Stimulated activated CD4-positive, alpha-beta T cell treated with anti-CD3 and anti-CD28 coated beads, Interleukin-1b, Interleukin-23, amount 100 ng/mL, for 4 hours (primary cell): ENCODE results near the gene EPB41L4B.

ENCODE experiments used
- DNase-seq, 2 donors: peaks; one replicate each; pipeline ENCODE4 v3.0.0-alpha.2; 2020; ENCODE audit warnings: low read depth in 2 of 2

EPB41L4B gene

DNA sequence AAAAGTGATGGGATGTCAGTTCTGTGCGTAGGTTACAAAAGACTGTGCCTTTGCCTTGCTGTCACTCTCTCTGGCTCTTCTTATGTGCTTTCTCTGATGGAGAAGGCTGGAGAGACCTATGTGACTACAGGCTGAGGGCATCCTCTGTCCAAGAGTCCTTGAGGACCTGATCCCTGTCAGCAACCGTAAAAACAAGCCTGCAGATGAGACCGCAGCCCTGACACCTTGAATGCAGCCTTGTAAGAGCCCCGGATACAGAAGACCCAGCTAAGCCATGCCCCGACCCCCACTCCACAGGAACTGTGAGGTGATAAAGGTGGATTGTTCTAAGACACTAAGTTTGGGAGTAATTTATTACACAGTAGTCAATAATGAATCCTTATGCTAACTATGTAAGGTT, 121.2 kb downstream of the EPB41L4B start:
- no peak for DNase-seq

DNA sequence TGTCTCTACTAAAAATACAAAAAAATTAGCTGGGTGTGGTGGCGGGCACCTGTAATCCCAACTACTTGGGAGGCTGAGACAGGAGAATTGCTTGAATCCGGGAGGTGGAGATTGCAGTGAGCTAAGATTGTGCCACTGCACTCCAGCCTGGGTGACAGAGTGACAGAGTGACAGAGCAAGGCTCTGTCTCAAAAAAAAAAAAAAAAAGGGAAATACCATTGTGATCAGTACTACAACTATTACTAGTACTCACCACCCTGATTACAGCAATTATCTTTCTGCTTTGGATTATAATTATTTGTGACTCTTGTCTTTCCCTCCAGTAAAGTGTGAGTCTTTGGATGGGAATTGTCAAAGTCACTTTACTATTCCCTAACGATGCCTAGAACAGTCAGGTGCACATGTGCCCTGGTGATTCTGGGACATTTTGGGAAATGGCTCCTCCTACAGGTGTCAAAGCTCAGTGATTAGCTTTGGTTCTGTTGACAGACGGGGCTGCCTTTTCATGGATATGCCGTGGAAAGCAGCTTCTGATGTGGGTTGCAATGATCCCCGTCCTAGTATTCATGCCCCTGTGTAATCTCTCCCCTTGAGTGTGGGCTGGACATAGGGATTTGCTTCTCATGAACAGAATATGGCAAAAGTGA, 122.0 kb downstream of the EPB41L4B start:
- DNase-seq, result no peak

DNA sequence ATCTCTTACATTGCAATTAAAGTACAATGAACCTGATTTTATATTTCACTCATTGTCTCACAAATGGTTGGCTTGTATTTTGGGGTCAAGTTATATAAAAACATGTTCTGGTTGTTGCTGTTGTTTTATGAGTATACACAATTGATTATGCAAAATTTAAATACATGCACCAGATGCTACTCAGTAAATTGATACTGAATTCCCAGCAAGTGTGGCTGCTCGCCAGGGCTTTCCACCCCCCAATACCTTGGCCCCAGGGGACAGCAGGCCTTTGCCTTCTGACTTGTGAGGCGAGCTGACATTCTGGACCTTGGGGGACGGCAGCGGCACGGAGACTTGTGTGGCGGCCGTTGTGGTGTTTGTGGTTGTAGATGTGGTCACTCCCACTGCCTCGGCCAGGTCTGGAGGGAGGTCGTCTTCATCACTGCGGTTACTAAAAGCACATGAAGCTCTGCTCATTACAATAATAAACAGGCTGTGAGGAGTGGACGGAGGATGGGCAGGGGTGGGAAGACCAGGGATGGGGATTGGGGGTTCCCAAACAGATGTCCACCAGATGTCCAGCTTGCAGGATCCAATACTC, 126.8 kb downstream of the EPB41L4B start:
- no peak for DNase-seq

DNA sequence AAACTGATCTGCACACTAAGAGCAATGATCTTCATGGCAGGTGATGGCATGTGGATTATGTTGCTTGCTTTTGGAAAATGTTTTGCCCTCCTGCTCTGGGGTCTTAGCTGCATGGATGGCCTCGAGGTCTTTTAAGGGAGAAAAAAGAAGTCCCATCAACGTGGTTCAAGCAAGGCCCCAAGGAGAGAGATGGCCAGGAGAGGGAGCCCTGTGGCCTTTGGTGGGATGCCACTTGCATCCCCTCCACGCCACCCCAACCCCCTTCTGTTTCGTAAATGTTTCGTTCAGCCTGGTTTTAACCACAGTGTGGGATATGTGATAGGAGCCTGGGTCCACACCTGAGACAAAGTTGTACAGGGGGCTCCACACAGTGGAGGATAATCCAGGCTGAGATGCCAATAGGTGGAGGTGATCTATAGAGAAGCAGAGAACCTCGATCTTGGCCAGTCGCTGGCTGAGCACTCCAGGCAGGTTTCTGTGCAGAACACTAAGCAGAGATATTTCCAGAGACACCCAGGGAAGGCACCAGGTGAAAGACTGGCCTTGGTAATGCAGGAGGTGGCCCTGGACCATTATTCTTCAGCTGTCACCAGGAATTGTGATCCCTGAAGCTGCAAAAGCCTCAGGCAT, 128.0 kb downstream of the EPB41L4B start:
- no peak for DNase-seq

DNA sequence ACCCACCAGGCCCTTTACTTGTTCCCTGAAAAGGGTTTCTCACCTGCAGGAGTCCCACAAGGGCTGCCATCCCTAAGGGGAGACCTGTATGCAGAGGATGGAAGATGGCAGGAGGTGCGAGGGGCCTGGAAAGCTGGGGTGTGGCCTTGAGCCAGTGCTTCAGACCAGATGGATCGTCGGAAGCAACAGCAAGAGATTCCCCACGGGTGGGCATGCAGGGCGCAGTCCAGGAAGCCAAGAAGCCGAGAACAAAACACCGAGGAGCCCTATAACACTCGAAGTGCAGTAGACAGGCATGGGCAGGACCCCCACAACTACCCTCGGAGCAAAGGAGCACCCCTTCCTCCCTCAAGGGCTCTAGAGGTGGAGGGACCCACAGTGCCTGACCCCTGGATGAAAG, 129.1 kb downstream of the EPB41L4B start:
- no peak for DNase-seq

DNA sequence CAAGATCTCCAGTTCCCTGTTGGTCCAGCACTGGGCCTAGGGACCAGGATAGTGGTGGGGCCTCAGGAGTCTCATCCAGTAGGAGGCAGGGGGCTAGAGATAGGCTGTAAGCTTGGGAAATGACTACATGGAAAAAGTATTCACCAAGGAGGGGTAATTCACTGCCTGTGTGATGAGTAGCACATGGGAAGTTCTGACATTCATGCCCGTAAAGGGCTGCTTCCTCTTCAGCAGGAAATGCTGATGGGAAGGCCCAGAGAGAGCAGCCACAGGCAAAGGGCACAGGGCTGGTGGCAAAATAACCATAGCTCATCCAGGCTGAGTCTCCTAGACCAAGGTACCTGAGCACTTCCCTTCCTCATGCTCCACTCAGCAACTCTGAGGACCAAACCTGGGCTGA, 130.7 kb downstream of the EPB41L4B start:
- no peak for DNase-seq

DNA sequence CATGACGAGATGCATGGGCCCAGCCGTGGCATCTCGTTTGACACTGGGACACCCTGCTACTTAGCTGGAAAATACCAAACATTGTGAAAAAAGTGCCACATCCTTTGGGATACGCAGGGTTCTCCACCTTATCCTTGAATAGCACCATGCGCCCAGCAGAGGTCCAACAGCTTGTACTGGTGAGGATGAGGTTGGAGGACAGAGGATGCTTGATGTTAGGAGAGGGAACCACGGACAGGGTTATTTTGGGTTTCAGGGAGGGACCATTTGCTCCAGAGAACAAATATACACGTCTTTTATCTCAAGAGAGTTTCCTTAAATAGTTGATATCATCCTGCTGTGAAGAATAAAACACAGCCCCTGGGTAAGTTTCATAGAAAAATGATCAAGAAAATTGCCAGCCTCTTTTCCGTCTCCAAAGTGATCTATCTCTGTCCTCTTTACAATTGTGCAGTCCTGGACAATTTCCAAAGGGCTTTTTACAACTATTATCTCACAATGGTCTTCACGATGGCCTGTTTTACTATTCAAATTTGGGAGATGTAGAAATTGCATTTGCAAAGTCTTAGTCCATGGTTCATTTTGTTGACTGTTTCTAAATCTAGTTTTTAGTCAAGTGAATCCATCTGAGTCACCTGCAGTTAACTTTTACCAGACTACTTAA, 133.9 kb downstream of the EPB41L4B start:
- no peak for DNase-seq

DNA sequence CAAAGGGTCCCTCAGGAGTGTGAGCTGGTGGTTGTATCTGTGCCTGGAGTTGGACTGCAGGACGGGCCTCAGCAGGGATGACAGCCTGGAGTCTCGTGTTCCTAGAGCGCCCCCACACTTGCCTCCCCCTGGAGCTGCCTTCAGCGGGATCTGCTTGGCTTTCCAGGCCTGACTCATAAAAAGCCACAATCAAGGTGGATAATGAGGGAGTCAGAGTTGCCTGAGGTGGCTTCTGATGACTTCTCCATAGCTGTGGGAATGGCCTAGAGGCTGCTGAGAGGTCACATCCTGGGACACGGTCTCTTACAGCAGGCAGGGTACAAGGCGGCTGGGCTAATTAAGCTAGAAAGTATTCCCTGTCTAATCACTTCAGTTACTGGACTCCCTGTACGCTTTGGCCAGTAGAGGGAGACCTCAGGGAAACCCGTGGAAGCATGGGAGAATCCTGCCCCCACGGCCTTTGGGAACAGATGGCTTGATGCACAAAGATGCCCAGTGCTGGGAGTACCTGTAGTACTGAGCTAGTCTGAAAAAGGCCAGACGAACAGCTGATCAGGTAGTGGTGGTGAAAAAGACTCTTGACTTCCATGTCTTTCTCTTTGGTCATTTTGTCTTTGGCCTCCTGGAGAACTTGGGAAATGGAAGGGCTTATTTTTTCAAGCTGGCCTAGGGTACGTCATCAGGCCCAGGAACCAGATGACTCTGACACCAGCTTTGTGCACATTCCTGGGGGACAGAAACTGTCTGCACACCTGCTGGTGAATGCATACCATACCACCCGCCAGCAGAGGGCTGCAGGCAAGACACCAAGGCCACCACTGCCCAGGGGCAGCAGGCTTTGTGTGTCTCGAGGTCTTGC, 137.7 kb downstream of the EPB41L4B start:
- DNase-seq, result no peak

DNA sequence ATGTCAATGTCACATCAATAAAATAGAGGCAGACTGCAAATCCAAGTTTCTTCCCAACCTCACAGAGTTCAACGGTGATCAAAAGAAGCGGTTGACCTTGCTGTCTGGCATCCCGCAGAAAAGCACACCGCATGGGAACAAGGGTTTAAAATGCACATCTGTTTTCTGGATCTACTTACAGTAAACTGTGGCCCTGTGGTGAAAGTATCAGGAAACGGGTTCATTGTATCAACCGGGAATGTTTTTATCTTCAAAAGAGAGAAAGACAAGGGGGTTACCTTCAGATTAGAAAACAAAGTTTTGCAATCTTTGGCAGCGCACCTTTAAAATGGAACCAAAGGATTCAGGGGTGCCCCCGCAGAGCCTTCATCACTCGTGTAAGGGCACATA, 138.3 kb downstream of the EPB41L4B start:
- DNase-seq, result no peak

DNA sequence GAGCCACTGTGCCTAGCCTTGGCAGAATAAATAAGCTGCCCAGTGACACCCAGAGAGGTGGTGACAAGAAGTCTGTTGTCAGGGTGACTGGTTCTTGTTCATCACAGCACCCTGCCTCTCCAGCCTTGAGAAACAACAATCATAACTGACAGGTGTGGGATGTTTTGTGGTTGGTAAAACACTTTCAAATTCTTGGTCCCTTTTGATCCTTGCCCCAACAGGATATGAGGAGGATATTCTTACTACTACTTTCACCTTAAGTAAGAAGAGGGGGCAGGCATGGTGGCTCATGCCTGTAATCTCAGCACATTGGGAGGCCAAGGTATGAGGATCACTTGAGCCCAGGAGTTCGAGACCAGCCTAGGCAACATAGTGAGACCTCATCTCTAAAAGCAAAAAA, 139.6 kb downstream of the EPB41L4B start:
- DNase-seq, result no peak

DNA sequence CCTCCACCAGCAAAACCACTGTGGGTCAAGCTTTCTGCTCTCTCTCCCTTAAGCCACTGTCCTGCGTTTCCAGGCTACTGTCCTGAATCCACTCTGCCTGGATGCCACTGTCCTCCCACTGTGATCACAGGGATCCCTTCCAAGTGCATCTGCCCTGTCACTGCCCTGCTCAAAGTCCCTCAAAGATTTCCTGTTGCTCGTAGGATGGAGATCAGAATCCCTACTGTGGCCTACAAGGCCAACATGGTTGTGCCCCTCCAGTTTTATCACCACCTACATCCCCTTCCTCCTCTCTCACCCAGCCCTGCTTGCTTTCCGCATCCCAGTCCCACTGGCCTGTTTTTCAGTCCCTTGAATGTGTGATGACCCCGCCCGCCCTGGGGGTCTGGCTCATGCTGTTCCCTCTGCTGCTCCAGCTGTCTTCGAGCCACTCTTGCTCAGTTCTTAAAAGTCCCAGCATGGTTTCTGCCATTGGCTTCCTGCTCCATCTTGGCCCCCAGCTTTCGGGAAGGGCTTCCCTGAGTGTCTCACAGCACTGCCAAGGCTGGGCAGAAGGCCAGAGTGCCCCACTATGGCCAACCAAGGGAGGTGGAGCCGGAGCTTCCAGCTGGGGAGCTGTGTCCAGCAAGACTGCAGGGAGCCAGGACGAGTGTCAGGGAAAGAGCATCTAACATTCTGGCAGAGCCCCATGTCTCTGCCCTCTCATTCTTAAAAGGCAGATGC, 140.9 kb downstream of the EPB41L4B start:
- no peak for DNase-seq

DNA sequence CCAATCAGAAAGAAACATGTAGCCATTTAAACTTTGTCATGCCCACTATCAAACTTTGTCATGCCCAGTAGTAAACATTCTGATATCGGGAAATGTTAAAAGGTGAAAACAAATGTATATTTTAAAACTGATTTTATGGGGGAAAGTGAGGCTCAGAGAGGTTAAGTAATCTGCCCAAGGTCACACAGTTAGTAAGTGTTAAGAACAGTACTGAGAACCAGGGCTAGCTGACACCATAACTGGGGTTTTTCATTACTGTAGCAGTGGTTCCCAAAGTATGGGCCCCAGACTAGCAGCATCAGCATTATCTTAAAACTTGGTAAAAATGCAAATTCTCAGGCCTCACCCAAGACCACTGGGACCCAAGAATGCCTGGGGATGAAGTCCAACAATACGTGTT, 143.9 kb downstream of the EPB41L4B start:
- DNase-seq, result no peak

DNA sequence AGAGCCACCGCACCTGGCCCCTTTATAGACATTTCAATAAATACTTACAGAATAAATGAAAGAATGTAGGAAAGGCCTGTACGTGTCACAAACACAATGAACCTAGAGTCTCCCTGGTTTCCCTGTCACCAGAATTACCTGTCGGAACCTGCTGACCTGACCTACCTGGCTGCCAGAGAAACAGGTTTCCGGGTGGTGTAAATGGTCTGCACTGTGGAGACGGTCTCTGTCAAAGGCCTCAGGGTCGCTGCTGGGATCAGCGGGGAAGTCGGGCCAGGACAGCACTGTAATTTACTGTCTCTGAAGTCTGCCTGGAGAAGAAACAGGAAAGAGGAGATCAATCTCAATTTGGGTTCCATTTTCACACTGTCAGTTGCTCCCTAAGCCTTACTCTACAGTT, 144.5 kb downstream of the EPB41L4B start:
- no peak for DNase-seq

DNA sequence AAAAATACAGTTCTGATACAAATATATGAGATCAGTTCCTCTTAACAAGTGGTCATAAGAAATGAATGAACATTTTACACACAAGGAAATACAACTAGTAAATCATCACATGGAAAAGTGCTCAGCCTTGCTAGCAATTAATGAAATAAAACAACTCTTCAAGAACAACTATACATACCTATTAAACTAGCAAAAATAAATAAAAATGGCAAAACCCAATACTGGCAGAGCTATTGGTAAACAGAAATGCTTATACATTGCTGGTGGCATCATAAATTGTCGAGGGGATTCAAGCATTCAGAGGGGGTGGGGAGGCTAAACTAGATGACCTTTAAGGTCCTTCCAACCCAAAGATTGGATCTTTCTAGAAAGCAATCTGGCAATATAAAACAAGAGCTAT, 147.9 kb downstream of the EPB41L4B start:
- DNase-seq, result no peak

DNA sequence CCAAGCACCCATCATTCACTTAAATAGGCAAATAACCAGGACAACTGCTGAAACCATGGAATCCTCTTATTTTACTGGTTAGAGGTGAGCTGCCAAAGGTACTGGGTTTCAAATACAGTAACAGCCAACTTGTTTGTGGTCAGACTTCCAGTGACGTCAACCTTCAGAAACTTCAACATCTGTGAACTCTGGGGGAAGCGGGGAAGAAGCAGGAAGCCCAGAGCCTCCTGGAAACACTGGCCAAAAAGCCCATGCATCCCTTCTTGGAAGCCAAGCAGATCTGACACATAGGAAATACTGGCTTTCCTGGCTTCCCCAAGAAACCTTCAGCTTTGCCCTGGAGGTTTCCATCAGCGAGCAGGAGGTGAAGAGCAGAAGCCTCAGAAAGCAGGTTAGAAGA, 148.9 kb downstream of the EPB41L4B start:
- no peak for DNase-seq

DNA sequence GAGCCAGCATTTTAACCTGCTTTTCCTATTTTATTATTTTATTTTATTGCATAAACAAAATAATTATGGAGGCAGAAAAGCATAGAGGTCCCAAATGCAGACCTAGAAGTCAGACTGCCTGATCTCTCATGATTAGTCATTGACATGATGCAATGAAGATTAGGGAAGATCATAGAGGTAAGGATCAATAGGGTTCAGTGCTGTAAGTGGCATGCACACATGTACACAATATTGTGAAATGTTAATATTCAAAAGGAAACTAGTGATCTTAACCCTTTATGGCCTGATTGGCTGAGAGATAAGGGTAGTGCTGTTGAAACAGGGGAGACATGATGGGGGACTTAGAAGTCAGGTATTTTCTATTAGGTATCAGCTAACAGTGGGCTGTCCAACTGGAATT, 152.7 kb downstream of the EPB41L4B start:
- DNase-seq, result no peak

DNA sequence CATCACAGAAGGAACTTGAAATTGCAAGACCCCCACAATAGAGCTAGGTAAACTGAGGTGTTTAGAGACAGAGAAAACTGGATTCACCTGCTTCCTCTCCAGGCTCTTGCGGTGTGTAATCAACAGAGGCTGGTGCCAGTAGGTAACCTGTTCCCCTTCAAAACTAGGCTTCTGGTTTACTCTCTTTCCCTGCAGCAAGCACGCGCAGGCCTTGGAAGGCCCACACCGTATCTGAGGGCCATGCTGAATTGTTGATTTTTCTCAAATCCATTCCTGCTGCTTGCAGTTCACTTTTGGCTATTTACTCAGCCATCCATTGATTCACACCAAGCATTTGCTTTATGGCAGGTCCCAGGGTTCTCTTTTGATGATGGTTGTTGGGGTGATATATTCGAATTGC, 153.1 kb downstream of the EPB41L4B start:
- no peak for DNase-seq

DNA sequence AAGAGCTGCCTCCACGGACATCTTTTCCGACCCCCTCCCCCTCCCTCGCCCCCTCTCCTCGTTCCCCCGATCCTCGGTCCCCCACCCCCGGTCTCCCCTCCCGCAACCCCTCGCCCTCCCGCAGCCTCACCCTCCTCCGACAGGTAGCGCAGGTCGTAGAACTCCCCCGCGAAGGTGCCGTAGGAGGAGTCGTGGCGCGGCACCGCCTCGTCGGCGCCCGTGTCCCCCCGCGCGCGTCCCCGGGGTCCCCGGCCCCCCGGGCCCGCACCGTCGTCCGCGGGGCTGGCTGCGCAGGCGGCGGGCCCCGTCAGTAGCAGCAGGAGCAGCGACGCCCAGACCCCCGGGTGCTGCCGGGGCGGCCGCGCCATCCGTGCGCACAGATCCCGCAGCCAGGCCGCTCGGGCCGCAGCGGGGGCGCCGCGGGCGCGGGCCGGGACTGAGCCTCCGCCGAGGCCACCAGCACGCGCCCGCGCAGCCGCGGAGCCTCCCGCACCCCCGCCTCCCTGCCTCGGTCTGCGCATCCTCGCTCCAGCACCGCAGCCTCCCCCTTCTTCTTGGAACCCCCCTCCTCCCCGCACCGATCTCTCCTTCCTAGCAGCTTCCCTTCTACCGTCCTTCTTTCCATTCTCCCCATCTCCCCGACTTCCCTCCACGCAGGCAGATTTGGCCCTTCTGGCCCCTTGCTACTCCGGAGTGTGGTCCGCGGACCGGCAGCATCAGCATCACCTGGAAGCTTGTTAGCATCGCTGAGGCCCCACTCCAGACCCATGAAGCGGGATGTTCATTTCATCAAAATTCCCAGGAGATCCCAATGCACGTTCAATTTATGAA, 153.9 kb downstream of the EPB41L4B start, which contains the start of gene FRRS1L:
Gene FRRS1L, minus strand, starts transcription at position 479 of the 831 bp plus-strand sequence. Its CDS starts 111 bp downstream, at position 368.
- no peak for DNase-seq

DNA sequence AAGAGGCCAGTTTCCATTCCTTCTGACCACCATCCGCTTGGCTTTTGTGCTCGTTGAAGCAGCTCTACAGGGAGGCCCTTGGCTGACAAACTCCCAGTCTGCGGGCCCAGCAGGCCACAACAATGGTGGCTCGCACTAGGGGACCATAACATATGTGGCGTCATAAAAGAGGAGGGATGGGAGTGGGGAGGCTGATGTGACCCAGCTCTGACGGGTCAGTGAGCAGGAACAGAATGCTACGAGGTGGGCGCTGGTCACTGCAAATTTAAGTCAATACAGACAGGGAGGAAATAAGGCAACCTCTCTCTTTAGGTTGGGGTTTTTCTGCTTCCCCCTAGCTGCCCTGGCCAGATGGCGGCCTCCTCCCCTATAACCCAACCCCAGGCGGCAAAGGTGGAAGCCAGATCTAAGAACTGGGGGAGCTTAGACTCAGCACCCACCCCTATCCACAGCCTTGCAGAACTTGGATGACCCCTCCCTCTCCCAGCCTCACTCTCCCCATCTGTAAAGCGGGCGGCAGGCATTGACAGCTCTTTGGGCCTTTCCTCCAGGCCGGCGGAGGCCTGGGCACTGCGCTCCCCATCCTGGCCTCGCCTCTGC, 154.6 kb downstream of the EPB41L4B start:
- DNase-seq, result no peak

DNA sequence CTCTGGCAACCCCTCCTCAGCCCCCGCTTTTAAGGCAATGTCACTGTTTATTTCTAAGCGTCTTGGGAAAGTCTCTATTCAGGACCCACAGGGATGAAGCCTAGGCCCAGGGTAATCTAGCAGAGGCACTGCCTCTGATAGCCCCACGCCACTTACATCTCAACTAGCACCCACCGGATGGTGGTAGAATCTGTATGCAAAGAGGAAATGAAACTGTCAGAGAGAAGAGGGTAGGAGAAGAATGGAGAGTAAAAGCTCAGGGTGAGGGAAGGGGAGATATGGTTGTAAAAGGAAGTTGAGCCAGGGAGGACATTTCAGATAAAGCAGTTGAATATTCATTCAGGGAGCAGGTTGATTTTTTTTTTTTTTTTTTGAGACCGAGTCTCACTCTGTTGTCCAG, 156.8 kb downstream of the EPB41L4B start:
- DNase-seq, result no peak
